Activated CD8-positive, alpha-beta memory T cell treated with anti-CD3 and anti-CD28 coated beads, Interleukin-2, amount 50 U/mL, for 1 hour (primary cell): ENCODE results near the gene CDK9.

Experiments
- DNase-seq: peaks from one replicate; pipeline ENCODE4 v3.0.0-alpha.2; 2020; ENCODE audit errors: extremely low read depth

CDK9 gene

DNA sequence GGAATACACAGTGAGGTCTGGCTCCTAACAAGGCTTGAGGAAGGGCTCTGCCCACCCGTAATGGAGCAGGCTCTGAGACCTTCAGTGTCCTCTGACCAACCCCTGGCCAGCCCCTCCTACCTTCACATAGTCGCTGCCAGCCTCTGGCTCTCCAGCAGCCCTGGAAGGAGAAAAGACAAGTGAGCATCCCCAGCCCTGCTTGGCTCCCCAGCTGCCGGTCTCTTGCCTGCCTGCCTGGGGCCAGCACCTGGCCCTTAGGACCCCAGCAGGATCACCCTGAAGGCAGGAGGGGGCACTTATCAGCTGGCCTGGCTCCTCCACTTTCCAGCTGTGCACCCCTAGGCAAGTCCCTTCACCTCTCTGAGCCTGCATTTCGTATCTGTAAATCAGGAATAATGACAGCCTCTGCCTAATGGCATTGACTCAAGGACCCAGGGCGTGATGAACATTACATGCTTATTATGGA lies 24.3 kb upstream of the CDK9 start:
- DNase-seq: no peak

DNA sequence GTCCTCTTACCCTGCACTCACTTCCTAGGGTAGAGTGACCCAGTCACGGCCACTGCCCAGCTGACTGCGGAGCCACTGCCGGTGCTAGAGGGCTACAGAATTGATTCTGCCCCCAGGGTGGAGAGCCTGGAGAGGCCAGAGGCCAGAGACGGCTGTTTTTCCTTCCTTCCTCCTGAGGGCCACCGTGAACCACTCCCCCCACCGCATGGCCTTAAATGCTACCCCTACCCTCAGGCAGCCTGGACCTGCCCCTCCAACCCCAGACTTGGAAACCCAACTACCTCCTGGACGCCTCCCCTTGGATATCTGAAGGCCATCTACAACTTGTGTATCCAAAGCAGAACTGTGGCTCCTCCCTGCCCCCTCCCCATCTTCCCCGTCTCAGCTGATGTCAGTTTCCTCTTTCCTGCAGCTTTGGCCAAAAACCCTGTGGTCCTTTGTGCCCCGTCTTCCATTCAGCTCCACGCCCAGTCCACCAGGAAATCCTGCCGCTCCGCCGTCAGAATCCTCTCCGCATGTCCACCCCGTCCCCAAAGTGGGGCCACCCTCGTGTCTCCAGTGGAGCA lies 23.6 kb upstream of the CDK9 start:
- DNase-seq: no peak

DNA sequence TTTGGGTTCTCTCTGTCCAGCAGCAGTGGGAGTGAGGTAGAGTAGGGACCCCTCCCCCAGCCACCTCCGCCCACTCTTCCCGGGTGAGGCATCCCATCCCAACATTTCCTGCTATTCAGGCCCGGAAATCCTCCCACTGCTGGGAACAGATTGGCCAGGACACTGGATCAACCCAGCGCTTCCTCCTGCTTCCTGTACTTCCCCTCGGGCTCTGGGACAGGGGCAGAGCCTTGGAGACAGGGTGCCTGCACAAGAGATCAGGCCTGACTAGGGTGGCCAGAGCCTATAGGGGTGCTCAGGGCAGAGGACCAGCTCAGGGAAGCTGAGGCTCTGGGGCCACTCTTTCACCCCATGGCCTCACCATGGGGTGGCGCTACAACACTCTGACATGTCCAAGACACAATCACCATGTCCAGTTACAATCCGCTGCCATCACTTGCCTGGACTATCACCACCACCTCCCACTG lies 21.9 kb upstream of the CDK9 start:
- no peak for DNase-seq

GRCh38 chr9:127765418-127765817 lies 20.4 kb upstream of the CDK9 start:
- DNase-seq: no peak

DNA sequence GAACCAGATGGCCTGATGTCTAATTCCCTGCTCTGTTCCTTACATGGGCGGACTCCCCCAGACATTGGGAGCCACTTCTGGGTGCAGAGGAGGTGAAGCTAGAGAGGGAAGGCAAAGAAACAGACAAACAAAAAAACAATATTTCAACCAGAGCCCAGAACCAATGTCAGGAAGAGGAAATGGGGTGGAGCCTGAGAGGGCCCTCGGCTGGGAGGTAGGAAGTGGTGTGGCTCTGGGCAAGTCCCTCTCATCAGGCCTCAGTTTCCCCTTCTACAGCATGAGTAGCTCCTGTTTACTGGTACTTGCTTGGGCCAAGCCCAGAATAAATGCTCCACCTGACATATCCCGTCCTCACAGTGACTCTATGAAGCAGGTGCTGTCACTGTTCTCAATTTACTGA lies 18.4 kb upstream of the CDK9 start:
- no peak for DNase-seq

- no peak for DNase-seq
Measured at GRCh38 chr9:127767909-127768331, 17.9 kb upstream of the CDK9 start.

DNA sequence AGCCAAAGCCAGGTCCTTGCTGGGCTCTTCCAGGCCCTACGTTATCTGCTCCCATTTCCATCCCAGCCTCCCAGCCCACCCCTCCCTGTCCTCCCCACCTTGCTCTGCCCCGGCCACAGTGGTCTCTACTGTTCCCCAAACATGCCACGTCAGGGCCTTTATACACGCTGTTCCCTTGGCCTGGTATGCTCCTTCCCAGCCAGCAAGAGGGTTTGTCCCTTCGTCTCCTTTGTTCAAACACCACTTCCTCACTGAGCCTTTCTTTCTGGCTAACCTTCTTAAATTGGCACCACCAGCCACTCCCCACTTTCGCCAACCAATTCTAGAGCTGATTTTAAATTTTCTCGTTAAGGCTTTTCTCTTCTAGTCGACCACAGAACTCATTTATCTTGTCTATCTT lies 17.1 kb upstream of the CDK9 start:
- no peak for DNase-seq

DNA sequence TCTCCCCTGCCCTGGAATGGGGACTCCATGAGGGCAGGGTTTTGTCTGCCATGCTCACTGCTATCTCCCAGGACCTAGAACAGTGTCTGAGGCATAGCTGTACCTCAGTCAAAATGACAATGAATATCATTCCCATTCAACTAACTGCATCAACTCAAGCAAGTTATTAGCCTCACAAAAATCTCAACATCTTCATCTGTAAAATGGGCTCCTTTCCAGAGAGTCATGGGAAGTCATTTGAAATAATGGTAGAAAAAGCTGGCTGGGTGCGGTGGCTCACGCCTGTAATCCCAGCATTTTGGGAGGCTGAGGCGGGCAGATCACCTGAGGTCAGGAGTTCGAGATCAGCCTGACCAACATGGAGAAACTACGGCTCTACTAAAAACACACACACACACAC lies 16.7 kb upstream of the CDK9 start:
- DNase-seq: no peak

DNA sequence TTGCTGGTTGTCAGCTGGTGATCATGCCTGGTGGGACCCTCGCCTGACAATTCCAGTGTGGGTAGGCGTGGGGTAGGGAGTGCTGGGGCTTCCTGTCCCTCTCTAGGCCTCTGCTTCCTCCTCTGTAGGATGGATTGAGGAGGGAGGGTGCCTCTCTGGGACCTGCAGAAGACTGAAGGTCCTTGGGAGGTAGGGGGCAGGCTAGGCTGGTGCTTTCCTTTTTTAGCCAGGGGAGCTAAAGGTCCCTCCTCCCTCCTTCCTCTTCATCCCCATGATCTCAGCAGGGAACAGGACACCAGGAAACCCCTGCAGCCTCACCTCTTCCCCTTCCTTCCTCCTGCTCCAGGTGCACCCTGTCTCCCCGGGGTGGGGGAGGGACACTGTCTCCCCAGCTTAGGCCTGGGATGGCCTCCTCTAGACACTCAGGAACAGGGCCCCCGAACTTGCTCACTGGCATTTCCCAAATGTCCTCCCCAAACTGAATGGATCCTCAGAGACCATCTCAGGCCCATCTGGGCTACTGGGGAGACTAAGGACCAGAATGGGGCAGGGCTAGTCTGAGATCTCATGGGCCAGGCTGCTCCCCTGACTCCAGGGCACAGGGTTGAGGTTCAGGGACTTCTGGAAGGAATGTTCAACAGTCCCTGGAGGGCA lies 15.8 kb upstream of the CDK9 start:
- DNase-seq: no peak

DNA sequence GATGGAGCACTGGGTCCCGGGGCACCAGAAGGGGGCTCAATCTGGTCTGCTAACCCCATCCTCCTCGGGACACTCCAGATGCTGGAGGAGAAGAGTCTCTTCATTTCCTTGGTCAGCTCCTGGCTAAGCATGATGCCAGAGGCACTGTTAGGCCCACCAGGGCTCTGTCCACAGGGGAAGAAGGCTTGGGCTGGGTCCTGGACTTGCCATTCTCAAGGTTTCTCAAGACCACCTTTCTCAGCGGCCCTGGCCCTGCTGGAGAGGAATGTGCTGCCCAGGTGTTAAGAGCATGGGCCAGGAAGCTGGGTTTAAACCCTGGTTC lies 15.3 kb upstream of the CDK9 start:
- DNase-seq: no peak

- peak; percentile 67 for DNase-seq
Measured at GRCh38 chr9:127770905-127771569, 14.8 kb upstream of the CDK9 start.

DNA sequence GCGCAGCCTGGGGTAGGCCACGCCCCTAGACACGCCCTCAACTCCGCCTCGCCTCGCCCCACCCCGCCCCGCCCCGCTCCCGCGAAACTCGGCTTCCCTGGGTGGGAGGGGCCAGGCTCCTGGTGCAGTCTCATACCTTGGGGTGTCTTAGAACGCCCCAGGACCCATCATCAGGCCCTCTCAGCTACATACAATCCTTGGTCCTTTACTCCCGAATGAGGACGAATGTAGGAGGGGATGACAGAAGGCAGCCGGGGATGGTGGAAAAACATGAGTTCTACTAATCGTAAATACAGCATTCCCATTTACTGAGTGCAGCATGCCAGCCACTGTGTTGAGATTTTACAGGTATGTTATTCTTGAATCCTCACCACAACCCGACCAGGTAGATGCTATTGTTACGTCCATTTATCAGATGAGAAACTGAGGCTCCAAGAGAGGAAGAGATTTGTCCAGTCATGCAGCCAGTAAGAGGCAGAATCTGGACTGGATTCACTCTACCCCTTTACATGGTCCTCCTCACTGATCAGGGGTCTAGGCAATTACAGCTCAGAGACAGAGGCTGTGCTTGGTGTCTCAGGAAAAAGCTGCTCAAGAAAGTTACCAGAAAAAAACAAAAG lies 14.2 kb upstream of the CDK9 start:
- no peak for DNase-seq

DNA sequence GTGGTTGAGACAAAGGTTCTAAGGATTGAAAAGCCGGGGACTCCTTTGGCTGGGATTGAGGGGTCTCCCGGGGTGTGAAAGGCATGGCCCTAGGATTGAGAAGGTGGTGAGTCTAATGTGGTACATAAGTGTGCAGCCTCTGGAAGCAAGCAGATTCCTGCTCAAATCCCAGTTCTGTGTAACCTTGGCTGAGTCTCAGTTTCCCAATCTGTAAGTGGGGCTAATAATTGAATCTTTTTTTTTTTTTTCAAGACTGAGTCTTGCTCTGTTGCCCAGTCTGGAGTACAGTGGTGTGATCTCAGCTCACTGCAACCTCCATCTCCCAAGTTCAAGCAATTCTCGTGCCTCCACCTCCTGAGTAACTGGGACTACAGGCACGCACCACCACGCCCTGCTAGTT lies 13.2 kb upstream of the CDK9 start:
- DNase-seq: no peak

GRCh38 chr9:127773272-127773671 lies 12.6 kb upstream of the CDK9 start:
- DNase-seq: no peak

- no peak for DNase-seq
Measured at GRCh38 chr9:127773981-127774380, 11.9 kb upstream of the CDK9 start.

- no peak for DNase-seq
Measured at GRCh38 chr9:127776195-127776923, 9.5 kb upstream of the CDK9 start.

DNA sequence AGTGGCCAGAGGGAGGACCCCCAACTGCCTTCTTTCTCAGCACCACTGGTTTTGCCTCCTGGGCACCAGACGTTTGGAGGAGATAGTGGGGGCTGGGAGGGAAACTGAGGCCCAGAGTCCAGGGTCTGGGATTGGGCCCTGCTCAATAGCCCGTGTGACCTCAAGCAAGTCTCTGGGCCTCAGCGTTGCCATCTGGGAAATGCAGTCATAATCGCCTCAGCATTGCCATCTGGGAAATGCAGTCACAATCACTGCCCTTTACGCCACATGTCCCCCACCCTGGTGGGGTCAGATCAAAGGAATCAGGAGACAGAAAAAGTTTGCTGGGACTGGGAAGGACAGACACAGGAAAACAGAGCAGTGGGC lies 8.9 kb upstream of the CDK9 start:
- no peak for DNase-seq

- DNase-seq: no peak
Measured at GRCh38 chr9:127777368-127777980, 8.4 kb upstream of the CDK9 start.

DNA sequence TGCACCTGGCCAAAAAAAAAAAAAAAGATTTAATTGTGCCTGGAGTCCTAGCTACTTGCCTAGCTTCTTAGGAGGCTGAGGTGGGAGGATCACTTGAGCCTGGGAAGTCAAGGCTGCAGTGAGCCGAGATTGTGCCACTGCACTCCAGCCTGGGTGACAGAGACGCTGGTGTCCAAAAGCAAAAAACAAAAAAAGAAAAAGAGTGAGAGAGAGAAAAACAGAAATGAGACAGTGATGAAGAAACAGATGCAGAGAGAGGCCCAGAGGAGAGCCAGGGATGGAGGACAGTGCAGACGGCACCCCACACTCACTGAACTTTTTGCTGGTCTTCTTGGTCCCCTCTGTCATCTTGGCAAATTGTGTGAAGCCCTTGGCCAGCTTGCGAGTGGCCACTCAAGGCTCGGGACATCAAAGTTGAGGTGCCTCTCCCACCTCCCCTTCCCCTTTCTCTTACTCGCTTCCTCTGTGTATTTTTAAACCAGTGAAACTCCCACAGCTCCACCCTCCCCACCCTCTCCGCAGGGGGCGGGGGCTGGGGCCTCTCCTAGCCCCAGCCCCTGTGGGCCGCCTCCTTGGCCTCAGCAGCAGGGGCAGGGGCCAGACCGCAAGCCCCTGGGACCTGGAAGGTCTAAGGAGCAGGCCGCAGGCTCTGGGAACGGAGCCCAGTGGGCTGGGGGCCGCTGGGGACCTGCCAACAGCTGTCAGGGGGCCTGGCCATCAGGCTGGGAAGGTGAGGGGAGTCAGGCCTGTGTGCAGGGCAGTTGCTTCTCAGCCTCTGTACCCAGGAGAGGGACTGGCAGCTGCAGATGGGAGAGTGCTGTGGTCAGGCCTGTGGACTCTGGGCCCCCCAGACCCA lies 7.3 kb upstream of the CDK9 start, which contains the start of gene SH2D3C:
Gene SH2D3C (minus strand): TSS at position 387 of the 856 bp plus-strand sequence. CDS start 39 bp downstream, at position 348.
- no peak for DNase-seq

DNA sequence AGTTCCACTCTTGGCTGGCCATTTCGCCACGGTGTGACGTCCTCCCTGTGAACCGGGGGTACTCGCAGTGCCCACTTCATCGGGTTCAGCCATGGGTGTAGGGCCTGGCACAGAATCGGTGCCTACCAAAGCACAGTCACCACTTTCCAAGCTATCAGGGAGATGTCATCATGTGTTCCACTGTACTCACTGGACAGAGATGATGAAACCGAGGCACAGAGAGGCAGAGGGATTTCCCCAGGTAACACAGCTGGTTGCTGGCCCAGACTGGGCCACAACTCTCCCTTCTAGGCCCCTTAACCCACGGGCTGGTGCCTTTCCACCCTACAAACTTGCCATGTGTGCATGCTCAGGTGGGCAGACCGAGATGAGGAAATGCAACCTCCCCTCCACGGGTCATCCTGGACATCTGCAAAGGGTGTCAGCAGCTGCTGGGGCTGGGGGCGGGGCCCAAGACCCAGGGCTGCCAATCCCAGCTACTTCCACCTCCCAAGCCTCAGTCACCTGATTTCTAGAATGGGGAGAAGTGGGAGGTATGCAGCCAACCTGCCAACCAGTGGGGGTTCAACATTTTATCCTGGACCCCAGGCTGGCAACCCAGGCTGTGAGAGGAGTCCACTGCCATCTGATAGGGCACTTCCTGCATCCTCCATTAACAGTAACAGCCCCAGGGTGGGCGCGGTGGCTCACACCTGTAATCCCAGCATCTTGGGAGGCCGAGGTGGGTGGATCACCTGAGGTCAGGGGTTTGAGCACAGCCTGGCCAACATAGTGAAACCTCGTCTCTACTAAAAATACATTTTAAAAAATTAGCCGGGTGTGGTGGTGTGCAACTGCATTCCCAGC lies 6.5 kb upstream of the CDK9 start:
- no peak for DNase-seq
